Testis (tissue), 3 donors: ENCODE data around the gene HNRNPF. TPM values are rescaled to one million over a fixed set of nuclear protein-coding genes. Genes with fewer than 3 reads are reported as not detected.

Experiments used
- DNase-seq: peaks from one replicate; pipeline ENCODE4 v3.0.0-alpha.2; 2019
- H3K27ac ChIP-seq, 2 donors: fragments of 200-600 bp; sonication (generic); one replicate each; pipeline ENCODE4 v1.5.1; 2019
- H3K27me3 ChIP-seq: fragments of 200-600 bp; sonication (generic); one replicate; pipeline ENCODE4 v1.5.1; 2019
- H3K36me3 ChIP-seq: fragments of 200-600 bp; sonication (generic); one replicate; pipeline ENCODE4 v1.5.1; 2017; ENCODE audit warnings: low read depth; ENCODE audit errors: missing control alignments
- H3K4me1 ChIP-seq: fragments of 200-600 bp; sonication (generic); one replicate; pipeline ENCODE4 v1.5.1; 2019
- H3K4me3 ChIP-seq, 2 donors: fragments of 200-600 bp; sonication (generic); one replicate each; pipeline ENCODE4 v1.5.1; 2017 to 2019
- H3K9me3 ChIP-seq: fragments of 200-600 bp; sonication (generic); one replicate; pipeline ENCODE4 v1.5.1; 2017
- POLR2A ChIP-seq: fragments of 450-650 bp; IDR thresholded peaks from one replicate; pipeline ENCODE4 v1.6.1; 2017; ENCODE audit warnings: antibody characterized with exemption, mild to moderate bottlenecking, moderate library complexity
- WGBS, 2 donors: methylation state at CpG; one replicate each; pipeline ENCODE4 v1.1.5; 2018; 5-methylcytosine and 5-hydroxymethylcytosine counted together
- intact Hi-C: fragments of 100-400 bp; cut with DNase I; formaldehyde crosslinking; loops from one replicate; pipeline ENCODE4 v1.15.1; 2023; ENCODE audit warnings: low total_unique reads
- polyA plus RNA-seq: library from polyadenylated mRNA; stranded (reverse); fragments of 350-450 nt; fragmentation: Illumina TruSeq; extraction: RNeasy Lipid Tissue Mini Kit (QIAGEN cat#74804); gene quantifications from one replicate; pipeline ENCODE4 v1.2.3, GENCODE V29; 2014; ENCODE audit warnings: low read depth, low replicate concordance; ENCODE audit not compliant: insufficient read depth
- total RNA-seq, 2 donors: library from RNA; depleted of rRNA; stranded (reverse); fragments of >200 nt; gene quantifications; one replicate each; pipeline ENCODE4 v1.2.3, GENCODE V29; 2016
- TF ChIP-seq, protein P1 (sequence below), 3 experiments: fragments of 450-650 bp in 2 of 3; fragments of 200-600 bp in 1 of 3; sonication (generic) in 1 of 3; IDR thresholded peaks; one replicate each; pipeline ENCODE4 v1.5.1; 2016 to 2019; ENCODE audit warnings: antibody characterized with exemption in 3 of 3, mild to moderate bottlenecking in 2 of 3, moderate library complexity in 1 of 3

Gene HNRNPF
- total and polyA plus RNA-seq, 3 donors from 2014 or later: 120 to 232 (median 159) TPM

DNA sequence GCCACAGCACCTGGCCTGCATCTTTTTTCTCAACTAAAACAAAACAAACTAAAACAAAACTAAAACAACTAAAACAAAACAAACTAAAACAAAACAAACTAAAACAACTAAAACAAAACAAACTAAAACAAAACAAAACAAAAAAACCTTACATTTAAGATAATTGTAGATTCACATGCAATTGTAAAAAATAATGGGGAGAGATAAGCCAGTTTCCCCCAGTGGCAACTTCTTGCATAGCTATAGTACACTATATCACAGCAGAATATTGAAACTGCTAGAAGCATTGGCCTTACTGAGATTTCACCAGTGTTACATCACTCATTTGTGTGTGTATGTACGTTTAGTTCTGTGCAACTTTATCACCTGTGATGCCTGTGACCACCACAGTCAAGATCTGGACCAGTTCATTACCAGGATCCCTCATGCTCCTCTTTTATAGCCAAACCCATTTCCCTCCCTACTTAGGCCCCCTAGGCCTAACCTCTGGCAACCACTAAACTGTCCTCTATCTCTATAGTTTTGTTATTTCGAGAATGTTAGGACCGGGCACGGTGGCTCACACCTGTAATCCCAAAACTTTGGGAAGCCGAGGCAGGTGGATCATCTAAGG, 28.3 kb downstream of the HNRNPF start:
- no peak for DNase-seq
- H3K4me3 ChIP-seq: no peak overlapping the region
- TF ChIP-seq POLR2A: no peak
- TF ChIP-seq, protein P1, sequence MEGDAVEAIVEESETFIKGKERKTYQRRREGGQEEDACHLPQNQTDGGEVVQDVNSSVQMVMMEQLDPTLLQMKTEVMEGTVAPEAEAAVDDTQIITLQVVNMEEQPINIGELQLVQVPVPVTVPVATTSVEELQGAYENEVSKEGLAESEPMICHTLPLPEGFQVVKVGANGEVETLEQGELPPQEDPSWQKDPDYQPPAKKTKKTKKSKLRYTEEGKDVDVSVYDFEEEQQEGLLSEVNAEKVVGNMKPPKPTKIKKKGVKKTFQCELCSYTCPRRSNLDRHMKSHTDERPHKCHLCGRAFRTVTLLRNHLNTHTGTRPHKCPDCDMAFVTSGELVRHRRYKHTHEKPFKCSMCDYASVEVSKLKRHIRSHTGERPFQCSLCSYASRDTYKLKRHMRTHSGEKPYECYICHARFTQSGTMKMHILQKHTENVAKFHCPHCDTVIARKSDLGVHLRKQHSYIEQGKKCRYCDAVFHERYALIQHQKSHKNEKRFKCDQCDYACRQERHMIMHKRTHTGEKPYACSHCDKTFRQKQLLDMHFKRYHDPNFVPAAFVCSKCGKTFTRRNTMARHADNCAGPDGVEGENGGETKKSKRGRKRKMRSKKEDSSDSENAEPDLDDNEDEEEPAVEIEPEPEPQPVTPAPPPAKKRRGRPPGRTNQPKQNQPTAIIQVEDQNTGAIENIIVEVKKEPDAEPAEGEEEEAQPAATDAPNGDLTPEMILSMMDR (IDR thresholded peaks at IDR 0.05): no peak
- H3K27me3 ChIP-seq: no peaks in the 10 kb centered on the region
- H3K9me3 ChIP-seq: no peaks in the 10 kb centered on the region
- H3K27ac ChIP-seq: no peak overlapping the region
- H3K36me3 ChIP-seq: no peaks in the 10 kb centered on the region
- intact Hi-C loops: no loop called here
- H3K4me1 ChIP-seq: no peaks in the 10 kb centered on the region
- 86 to 93% methylated on average over 5 of the region's 5 CpGs for WGBS, 2 donors

DNA sequence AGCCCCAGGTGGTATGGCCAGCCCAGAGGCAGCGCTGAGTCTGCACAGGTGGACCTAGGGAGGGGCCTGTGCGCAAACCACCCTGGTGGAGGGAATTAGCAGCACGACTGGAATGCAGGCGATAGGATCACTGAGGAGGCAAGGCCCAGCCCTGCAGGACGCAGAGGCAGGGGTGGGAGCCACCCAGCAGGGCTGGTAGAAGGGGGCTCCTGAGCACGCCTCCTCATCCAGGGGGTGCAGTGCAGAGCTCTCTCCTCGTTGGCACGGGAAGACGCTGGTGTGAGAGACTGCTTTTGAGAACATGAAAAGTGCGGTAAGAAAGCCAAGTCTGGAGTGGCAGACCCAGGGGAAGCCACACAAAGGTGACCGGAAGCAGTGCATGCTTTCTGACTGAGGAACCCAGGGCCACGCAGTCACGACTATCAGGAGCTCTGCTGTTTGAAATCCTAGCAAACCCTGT, 31.5 kb downstream of the HNRNPF start:
- Histone ChIP-seq H3K36me3 (no peaks in the 10 kb centered on the region), H3K4me3 (no peak overlapping the region), H3K4me1 (no peaks in the 10 kb centered on the region), H3K27me3 (no peaks in the 10 kb centered on the region), H3K27ac (no peak overlapping the region), H3K9me3 (no peaks in the 10 kb centered on the region)
- 79 to 94% methylated on average over 9 to 13 of the region's 13 CpGs for WGBS, 2 donors
- TF ChIP-seq, protein P1 (IDR thresholded peaks at IDR 0.05): no peak
- TF ChIP-seq POLR2A: no peak
- intact Hi-C loops: no loop called here
- no peak for DNase-seq

DNA sequence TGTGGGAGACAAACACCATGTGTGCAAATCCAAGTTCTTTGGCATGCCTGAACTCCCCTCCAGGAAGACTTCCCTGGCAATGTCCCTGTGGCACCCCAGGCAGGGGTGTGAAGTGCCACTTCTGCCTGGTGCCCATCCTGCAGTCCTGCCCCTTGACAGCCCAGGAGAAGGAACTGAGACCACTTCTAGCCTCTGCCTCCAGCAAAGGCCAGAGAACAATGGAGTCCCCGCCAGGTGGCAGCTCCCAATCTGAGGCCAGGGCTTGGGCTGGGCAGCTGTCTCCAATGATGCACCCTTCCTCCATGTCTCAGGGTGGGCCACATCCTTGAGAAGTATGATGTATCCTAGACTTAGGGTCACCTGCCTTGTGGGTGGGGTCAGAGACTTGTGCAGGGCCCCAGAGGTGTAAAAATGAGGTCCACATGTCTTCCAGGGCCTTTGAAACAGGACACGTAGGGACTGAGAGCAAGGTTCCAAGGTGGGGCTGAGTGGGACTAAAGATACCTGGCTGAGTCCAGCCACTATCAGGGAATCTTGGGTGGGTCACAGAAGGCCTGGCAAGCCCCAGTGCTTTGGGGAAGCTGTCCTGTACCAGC, 32.1 kb downstream of the HNRNPF start:
- H3K27ac ChIP-seq: no peak overlapping the region
- intact Hi-C loops: no loop called here
- TF ChIP-seq, protein P1 (IDR thresholded peaks at IDR 0.05): no peak
- H3K27me3 ChIP-seq: no peaks in the 10 kb centered on the region
- no peak for DNase-seq
- H3K4me1 ChIP-seq: no peaks in the 10 kb centered on the region
- no peaks in the 10 kb centered on the region for H3K36me3 ChIP-seq
- WGBS, 2 donors: 0 to 75% methylated on average over 1 to 2 of the region's 2 CpGs
- H3K9me3 ChIP-seq: no peaks in the 10 kb centered on the region
- H3K4me3 ChIP-seq: no peak overlapping the region

DNA sequence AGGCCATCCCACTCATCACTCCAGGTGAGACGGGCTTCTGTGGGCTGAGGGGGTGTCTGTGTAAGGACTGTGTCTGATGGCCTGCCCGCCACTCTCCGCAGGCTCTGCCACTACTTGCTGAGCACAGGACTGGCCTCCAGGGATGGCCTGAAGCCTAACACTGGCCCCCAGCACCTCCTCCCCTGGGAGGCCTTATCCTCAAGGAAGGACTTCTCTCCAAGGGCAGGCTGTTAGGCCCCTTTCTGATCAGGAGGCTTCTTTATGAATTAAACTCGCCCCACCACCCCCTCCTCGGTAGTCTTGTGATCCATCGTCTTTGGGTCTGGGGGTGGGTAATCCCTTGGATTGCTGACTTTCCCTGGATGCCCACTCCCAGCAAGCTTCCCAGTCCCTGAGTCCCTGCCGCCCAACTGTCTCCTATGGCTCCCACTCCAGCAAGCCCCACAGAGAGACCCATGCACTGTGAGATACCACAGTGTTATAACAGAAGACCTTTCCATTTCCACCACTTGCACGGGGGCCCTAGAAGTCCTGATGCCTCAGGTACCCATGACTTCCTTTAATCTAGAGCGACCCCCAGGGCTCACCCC, 32.8 kb downstream of the HNRNPF start:
- no peaks in the 10 kb centered on the region for H3K9me3 ChIP-seq
- H3K36me3 ChIP-seq: no peaks in the 10 kb centered on the region
- TF ChIP-seq, protein P1 (IDR thresholded peaks at IDR 0.05): no peak
- TF ChIP-seq POLR2A: no peak
- H3K27ac ChIP-seq: no peak overlapping the region
- 85 to 89% methylated on average over 9 of the region's 9 CpGs for WGBS, 2 donors
- H3K27me3 ChIP-seq: no peaks in the 10 kb centered on the region
- H3K4me3 ChIP-seq: no peak overlapping the region
- H3K4me1 ChIP-seq: no peaks in the 10 kb centered on the region
- intact Hi-C loops: no loop called here
- DNase-seq: no peak
